ENCODE results near the gene CD55.

DNA sequence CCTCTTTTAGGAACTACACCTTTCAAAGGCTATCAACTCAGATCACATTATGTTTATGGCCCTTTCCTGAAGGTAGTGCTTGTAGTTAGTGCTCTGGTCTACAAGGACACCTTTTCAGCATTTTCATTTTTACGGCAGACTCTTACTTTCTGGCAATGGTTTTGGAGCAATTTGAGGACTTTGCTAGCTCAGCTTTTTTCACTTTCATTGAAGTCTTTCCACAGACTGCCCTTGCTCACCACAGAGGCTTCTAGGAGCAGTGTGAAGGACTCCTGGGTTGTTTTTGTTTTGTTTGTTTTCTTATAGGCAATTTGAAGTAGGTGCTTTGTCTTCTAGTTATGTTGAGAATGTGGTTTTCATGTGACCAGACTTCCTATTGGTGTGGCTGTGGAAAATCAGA lies 43.1 kb downstream of the CD55 start:
- TF ChIP-seq CTCF (IDR thresholded peaks at IDR 0.05), result no peak
- TF ChIP-seq POLR2A (IDR thresholded peaks at IDR 0.05), result no peak
